Body of pancreas (tissue), 4 donors: ENCODE measurements around the gene PSMD10.

Experiments used
- POLR2A ChIP-seq, 3 donors: fragments of 450-650 bp; IDR thresholded peaks; one replicate each; pipeline ENCODE4 v1.6.1; 2016; ENCODE audit warnings: antibody characterized with exemption in 3 of 3, mild to moderate bottlenecking in 2 of 3
- TF ChIP-seq, protein P1 (sequence below), 7 experiments: fragments of 450-650 bp in 4 of 7; fragments of 200-600 bp in 3 of 7; sonication (generic) in 3 of 7; IDR thresholded peaks; one replicate each; pipeline ENCODE4 v1.5.1; 2016 to 2019; ENCODE audit warnings: antibody characterized with exemption in 7 of 7

DNA sequence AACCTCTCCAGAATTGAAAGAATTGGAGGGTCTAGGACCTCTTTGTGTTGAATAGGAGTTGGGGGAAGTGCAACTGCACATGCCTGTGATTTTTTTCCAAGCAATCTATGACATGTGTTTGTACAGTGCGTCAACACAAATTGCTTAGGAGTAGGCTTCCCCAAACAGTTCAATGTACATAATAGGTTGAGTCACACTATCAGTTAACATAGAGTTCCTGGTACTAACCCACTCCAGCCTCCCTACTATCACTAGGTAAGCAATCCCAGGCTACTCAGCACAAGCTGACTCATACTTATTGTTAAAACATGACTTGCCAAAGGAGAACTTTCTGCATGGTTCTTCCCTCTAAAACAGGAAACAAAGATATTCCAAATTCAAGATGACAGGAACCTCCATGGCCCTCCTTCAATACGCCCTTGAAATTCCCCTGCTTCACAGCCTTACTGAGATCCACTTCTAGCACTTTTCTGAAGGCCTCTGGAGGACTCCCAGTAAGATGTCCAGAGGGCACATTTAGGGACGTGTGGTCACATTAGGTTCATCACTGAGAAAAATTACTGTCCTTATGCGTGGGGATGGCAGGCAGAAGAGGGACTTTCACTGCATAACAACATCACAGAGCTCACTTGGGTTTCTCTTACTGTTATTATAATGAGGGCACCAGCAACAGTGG is 54.9 kb downstream of the PSMD10 start:
- no peak for TF ChIP-seq POLR2A (IDR thresholded peaks at IDR 0.05)
- TF ChIP-seq, protein P1, sequence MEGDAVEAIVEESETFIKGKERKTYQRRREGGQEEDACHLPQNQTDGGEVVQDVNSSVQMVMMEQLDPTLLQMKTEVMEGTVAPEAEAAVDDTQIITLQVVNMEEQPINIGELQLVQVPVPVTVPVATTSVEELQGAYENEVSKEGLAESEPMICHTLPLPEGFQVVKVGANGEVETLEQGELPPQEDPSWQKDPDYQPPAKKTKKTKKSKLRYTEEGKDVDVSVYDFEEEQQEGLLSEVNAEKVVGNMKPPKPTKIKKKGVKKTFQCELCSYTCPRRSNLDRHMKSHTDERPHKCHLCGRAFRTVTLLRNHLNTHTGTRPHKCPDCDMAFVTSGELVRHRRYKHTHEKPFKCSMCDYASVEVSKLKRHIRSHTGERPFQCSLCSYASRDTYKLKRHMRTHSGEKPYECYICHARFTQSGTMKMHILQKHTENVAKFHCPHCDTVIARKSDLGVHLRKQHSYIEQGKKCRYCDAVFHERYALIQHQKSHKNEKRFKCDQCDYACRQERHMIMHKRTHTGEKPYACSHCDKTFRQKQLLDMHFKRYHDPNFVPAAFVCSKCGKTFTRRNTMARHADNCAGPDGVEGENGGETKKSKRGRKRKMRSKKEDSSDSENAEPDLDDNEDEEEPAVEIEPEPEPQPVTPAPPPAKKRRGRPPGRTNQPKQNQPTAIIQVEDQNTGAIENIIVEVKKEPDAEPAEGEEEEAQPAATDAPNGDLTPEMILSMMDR (IDR thresholded peaks at IDR 0.05): no peak
